ENCODE data around the gene RPS6KL1. TPM values are rescaled to one million over a fixed set of nuclear protein-coding genes. Genes with fewer than 3 reads are reported as not detected.

Gene RPS6KL1
- total RNA-seq, 1 experiment from 2014 or later = 16.4 TPM

DNA sequence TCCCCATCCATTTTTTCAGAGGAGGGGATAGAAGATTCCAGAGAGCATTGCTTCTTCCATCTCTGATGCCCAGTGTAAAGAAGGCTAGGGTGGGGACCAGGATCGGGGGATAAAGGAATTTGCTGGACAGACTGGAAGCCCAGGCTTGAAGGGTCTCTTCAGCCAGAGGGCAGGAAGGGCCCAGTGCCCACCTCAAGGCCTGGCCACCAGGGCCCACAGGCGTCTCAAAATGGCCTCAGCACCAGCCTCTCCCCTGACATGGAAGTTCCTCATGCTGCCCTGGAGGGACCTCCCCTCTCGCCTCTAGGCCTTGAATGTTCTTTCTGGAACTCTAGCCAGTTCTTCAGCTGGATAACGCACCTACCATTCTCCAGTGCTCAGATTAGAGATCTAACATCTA, 2.8 kb downstream of the RPS6KL1 start:
- Mint-ChIP-seq H3K27ac (ENCODE audit: unreplicated experiment) (no peak overlapping the region), H3K4me1 (ENCODE audit: low read depth, unreplicated experiment) (no peaks in the 10 kb centered on the region), H3K27me3 (ENCODE audit: unreplicated experiment) (no peaks in the 10 kb centered on the region), H3K4me3 (ENCODE audit: low read depth, unreplicated experiment) (no peak overlapping the region), H3K9me3 (ENCODE audit: low read depth, unreplicated experiment) (no peaks in the 10 kb centered on the region), H3K36me3 (ENCODE audit: insufficient read depth, unreplicated experiment) (peaks cover 10% of the 10 kb centered on the region)
- intact Hi-C loops (cut with micrococcal nuclease; ENCODE audit: unreplicated experiment) = no loop called here
- DNase-seq = no peak
- no TSS peak for BruUV-seq (replicated peaks)
- CTCF ChIA-PET = no interaction called here
- TF ChIP-seq CTCF (IDR thresholded peaks at IDR 0.05; ENCODE audit: unreplicated experiment) = no peak

DNA sequence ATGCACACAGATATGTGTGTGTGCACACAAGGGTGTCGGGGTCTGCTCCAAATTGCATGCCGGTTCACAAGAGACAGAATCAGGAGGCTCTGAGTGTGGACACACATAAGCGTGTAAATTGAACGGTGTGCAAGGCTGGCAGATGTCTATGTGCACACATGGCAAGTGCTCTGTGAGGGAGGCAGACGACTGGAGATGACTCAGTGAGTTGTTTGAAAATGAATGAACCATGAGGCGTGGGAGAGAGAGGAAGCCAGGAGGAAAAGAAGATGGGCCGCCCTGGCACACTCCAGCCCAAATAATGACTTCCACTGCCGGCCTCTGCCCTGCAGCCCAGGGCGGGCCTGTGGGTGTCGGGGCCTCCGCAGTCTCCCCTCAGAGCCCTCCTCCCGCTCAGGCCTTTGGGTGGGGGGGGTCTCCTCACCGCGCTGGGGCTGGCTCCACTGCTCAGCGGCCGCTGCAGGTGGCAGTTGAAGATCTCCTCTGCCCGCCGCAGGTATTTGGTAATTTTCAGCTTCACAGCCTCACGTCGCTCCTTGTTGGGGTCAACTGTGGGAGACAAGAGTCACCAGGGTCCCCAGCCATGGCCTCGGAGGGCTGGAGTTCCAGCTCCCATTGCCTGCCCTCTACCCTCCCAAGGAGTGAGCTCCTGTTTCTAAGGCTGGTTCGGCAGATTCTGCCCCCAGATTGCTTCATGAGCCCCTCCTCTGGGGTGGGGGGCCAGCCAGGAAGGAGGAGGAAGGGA, 3.5 kb downstream of the RPS6KL1 start:
- intact Hi-C loops (cut with micrococcal nuclease; ENCODE audit: unreplicated experiment) = no loop called here
- DNase-seq = no peak
- H3K4me3 Mint-ChIP-seq (ENCODE audit: low read depth, unreplicated experiment) = no peak overlapping the region
- no peak for TF ChIP-seq CTCF (IDR thresholded peaks at IDR 0.05; ENCODE audit: unreplicated experiment)
- CTCF ChIA-PET = no interaction called here
- H3K9me3 Mint-ChIP-seq (ENCODE audit: low read depth, unreplicated experiment) = no peaks in the 10 kb centered on the region
- BruUV-seq (replicated peaks) = no TSS peak
- peaks cover 10% of the 10 kb centered on the region for H3K36me3 Mint-ChIP-seq (ENCODE audit: insufficient read depth, unreplicated experiment)
- no peaks in the 10 kb centered on the region for H3K4me1 Mint-ChIP-seq (ENCODE audit: low read depth, unreplicated experiment)
- no peak overlapping the region for H3K27ac Mint-ChIP-seq (ENCODE audit: unreplicated experiment)
- H3K27me3 Mint-ChIP-seq (ENCODE audit: unreplicated experiment) = no peaks in the 10 kb centered on the region

- TF ChIP-seq CTCF (IDR thresholded peaks at IDR 0.05; ENCODE audit: unreplicated experiment) = no peak
- DNase-seq = no peak
- Mint-ChIP-seq H3K27ac (ENCODE audit: unreplicated experiment) (no peak overlapping the region), H3K36me3 (ENCODE audit: insufficient read depth, unreplicated experiment) (peaks cover 10% of the 10 kb centered on the region), H3K27me3 (ENCODE audit: unreplicated experiment) (no peaks in the 10 kb centered on the region), H3K4me3 (ENCODE audit: low read depth, unreplicated experiment) (no peak overlapping the region), H3K4me1 (ENCODE audit: low read depth, unreplicated experiment) (no peaks in the 10 kb centered on the region), H3K9me3 (ENCODE audit: low read depth, unreplicated experiment) (no peaks in the 10 kb centered on the region)
- no TSS peak for BruUV-seq (replicated peaks)
- intact Hi-C loops (cut with micrococcal nuclease; ENCODE audit: unreplicated experiment) = no loop called here
- CTCF ChIA-PET = no interaction called here
These were observed 4.7 kb downstream of the RPS6KL1 start for GRCh38 chr14:74918380-74918779.

- no peak for DNase-seq
- H3K4me3 Mint-ChIP-seq (ENCODE audit: low read depth, unreplicated experiment) = no peak overlapping the region
- no peak for TF ChIP-seq CTCF (IDR thresholded peaks at IDR 0.05; ENCODE audit: unreplicated experiment)
- intact Hi-C loops (cut with micrococcal nuclease; ENCODE audit: unreplicated experiment) = no loop called here
- H3K27me3 Mint-ChIP-seq (ENCODE audit: unreplicated experiment) = no peaks in the 10 kb centered on the region
- CTCF ChIA-PET = no interaction called here
- H3K27ac Mint-ChIP-seq (ENCODE audit: unreplicated experiment) = no peak overlapping the region
- peaks cover 4% of the 10 kb centered on the region for H3K36me3 Mint-ChIP-seq (ENCODE audit: insufficient read depth, unreplicated experiment)
- H3K4me1 Mint-ChIP-seq (ENCODE audit: low read depth, unreplicated experiment) = no peaks in the 10 kb centered on the region
- BruUV-seq (replicated peaks) = no TSS peak
- H3K9me3 Mint-ChIP-seq (ENCODE audit: low read depth, unreplicated experiment) = no peaks in the 10 kb centered on the region
These were observed 5.4 kb downstream of the RPS6KL1 start for GRCh38 chr14:74917646-74918081.

Data from Calu3 (cell line).